Hypothalamus (tissue), 51 donors: ENCODE data around the gene UFC1.
A peak's percentile ranks its signal among the peaks of the same experiment; 100 is the strongest.

Experiments used
- DNase-seq, 51 donors: peaks; one replicate each; lab custom pipeline; 2025; lab: John Stamatoyannopoulos, UW

Gene UFC1

GRCh38 chr1:161201836-161202712, 48.3 kb downstream of the UFC1 start, which contains the start of gene NDUFS2:
Gene NDUFS2, plus strand, starts transcription at chr1:161202367. Its CDS starts 19 bp downstream, at chr1:161202386.
- DNase-seq = peak; percentile 43 to 99 (median 96)

- DNase-seq = no peak
Measured at GRCh38 chr1:161206411-161207140, 52.8 kb downstream of the UFC1 start.

DNA sequence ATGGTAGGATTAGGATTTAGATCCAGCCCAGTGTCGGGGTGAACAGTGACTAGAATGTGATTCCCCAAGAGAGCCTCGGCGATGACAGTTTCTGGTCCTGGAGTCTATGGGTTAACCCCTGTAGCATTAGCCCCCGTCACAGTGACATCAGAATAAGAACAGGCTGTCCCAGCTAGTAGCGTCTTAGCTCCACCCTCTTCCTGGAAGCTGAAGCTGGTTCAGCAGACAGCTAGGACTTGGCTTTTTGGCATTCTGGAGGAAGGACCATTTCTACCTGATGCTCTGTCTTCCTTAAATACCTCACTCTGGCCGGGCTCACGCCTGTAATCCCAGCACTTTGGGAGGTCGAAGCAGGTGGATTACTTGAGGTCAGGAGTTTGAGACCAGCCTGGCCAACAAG, 53.4 kb downstream of the UFC1 start:
- peak in 1 of 51 donors; percentile 3 for DNase-seq
